AG04449 (cell line): Measurements from ENCODE around the gene GPR87.

ENCODE experiments used
- CTCF ChIA-PET: fragments of 350-600 bp; formaldehyde crosslinking; extraction: SDS; loops from one replicate; lab custom pipeline; 2021; ENCODE audit warnings: antibody characterized with exemption; lab: Yijun Ruan, JAX
- POLR2A ChIA-PET: fragments of 400-600, 350-600 bp; formaldehyde crosslinking; extraction: SDS; loops from one replicate; lab custom pipeline; 2020; ENCODE audit warnings: antibody characterized with exemption, inconsistent platforms; lab: Yijun Ruan, JAX
- DNase-seq: peaks from one replicate; pipeline ENCODE4 v3.0.0-alpha.2; 2010; ENCODE audit warnings: low read depth, low spot score
- H3K4me3 ChIP-seq: 2 replicates; pipeline ENCODE4 v1.5.1; 2011; ENCODE audit warnings: low read depth, mild to moderate bottlenecking, control low read depth, low read length
- TF ChIP-seq, protein P1 (sequence below): IDR thresholded peaks from one replicate; pipeline ENCODE4 v1.5.1; 2011; ENCODE audit warnings: mild to moderate bottlenecking, moderate library complexity, low read length, control low read depth, inconsistent platforms; ENCODE audit not compliant: insufficient read depth; ENCODE audit errors: missing control alignments

Gene GPR87

GRCh38 chr3:151321526-151321925 lies 4.9 kb upstream of the GPR87 start:
- no peak overlapping the region for H3K4me3 ChIP-seq
- ChIA-PET POLR2A (no interaction called here), CTCF (interaction anchor here (0.9 to 1.6 kb wide), 3 partner anchors 29 to 516 kb away, joined by 3 to 5 read pairs (median 4); no protein-coding TSS in a partner anchor)
- TF ChIP-seq, protein P1, sequence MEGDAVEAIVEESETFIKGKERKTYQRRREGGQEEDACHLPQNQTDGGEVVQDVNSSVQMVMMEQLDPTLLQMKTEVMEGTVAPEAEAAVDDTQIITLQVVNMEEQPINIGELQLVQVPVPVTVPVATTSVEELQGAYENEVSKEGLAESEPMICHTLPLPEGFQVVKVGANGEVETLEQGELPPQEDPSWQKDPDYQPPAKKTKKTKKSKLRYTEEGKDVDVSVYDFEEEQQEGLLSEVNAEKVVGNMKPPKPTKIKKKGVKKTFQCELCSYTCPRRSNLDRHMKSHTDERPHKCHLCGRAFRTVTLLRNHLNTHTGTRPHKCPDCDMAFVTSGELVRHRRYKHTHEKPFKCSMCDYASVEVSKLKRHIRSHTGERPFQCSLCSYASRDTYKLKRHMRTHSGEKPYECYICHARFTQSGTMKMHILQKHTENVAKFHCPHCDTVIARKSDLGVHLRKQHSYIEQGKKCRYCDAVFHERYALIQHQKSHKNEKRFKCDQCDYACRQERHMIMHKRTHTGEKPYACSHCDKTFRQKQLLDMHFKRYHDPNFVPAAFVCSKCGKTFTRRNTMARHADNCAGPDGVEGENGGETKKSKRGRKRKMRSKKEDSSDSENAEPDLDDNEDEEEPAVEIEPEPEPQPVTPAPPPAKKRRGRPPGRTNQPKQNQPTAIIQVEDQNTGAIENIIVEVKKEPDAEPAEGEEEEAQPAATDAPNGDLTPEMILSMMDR, result no peak
- no peak for DNase-seq

GRCh38 chr3:151320131-151320530 lies 3.5 kb upstream of the GPR87 start:
- no peak for DNase-seq
- TF ChIP-seq, protein P1, result no peak
- no peak overlapping the region for H3K4me3 ChIP-seq
- ChIA-PET POLR2A (no interaction called here), CTCF (interaction anchor here (0.7 to 1.6 kb wide), 2 partner anchors 8 to 28 kb away, joined by 3 to 5 read pairs; no protein-coding TSS in a partner anchor)

DNA sequence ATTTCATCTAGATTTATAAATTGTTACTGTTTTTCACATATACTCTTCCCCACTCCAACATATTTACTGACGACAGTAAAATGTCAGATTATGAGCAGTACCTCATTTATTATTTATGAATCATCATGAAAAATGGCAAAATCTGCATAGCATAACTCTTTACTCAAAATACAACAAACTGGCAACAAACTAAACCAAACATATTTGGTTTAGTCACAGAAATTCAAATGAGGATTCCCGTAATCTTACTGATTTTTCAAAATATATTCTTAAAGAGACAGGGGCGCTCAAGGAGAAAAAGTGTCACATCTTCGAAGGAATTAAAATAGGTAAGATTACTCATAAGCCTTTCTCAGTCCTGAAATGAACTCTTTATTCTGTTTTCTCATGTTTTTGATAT lies 3.0 kb upstream of the GPR87 start:
- ChIA-PET CTCF (interaction anchor here (0.7 to 10.6 kb wide), 3 partner anchors 7 to 518 kb away, joined by 3 to 94 read pairs (median 3); partner anchors contain the start of gene P2RY13), POLR2A (no interaction called here)

DNA sequence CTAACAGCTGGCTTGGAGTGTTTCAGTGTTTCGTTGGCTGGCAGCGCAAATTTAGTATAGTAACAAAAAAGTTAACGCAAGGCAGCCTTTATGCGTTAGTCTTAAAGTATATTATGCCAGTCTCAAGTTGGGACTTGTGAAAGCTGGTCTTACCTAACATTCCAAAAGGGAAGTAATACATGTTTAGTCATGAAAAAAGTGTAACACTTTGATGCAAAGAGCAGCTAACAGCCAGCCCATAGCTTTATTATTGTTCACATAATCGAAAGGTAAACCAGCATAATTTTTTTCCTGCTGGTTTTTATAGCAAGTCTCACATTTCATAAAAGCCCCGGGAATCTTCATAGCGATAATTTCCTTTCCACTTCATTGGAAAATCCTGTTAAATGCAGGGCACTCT lies 2.4 kb upstream of the GPR87 start:
- H3K4me3 ChIP-seq, result no peak overlapping the region
- TF ChIP-seq, protein P1, result no peak
- CTCF ChIA-PET, result interaction anchor here (0.8 to 10.6 kb wide), 3 partner anchors 7 to 519 kb away, joined by 3 to 94 read pairs (median 4); partner anchors contain the start of gene P2RY13
- DNase-seq, result no peak
- POLR2A ChIA-PET, result no interaction called here

More for the DNA sequence above, 3.0 kb upstream of the GPR87 start:
- H3K4me3 ChIP-seq, result no peak overlapping the region
- DNase-seq, result no peak
- TF ChIP-seq, protein P1, result no peak

GRCh38 chr3:151318313-151318712 lies 1.7 kb upstream of the GPR87 start:
- POLR2A ChIA-PET, result no interaction called here
- H3K4me3 ChIP-seq, result no peak overlapping the region
- TF ChIP-seq, protein P1, result no peak
- no peak for DNase-seq
- CTCF ChIA-PET, result interaction anchor here (1.3 to 10.6 kb wide), 2 partner anchors 8 to 151 kb away, joined by 4 to 94 read pairs; partner anchors contain the start of gene P2RY13

- DNase-seq, result no peak
- ChIA-PET POLR2A (no interaction called here), CTCF (interaction anchor here (10.6 kb wide), 1 partner anchor 10 kb away, joined by 94 read pairs; the partner anchor contains the start of gene P2RY13)
- H3K4me3 ChIP-seq, result no peak overlapping the region
- TF ChIP-seq, protein P1, result no peak
These were observed 774 bp downstream of the GPR87 start for GRCh38 chr3:151315846-151316245.
